Osteocyte (in vitro differentiated cells): ENCODE measurements around the gene ZNF44. TPM values are rescaled to one million over a fixed set of nuclear protein-coding genes. Genes with fewer than 3 reads are reported as not detected.

Experiments
- DNase-seq: peaks from one replicate; pipeline ENCODE4 v3.0.0; 2021; ENCODE audit warnings: mixed read lengths; ENCODE audit not compliant: unreplicated experiment; ENCODE audit errors: extremely low spot score
- H3K27ac Mint-ChIP-seq: one replicate; pipeline ENCODE4 v1.8.0; 2021; ENCODE audit warnings: mild to moderate bottlenecking, mixed read lengths; ENCODE audit not compliant: unreplicated experiment
- H3K27me3 Mint-ChIP-seq: one replicate; pipeline ENCODE4 v1.8.0; 2021; ENCODE audit warnings: mixed read lengths; ENCODE audit not compliant: unreplicated experiment
- H3K36me3 Mint-ChIP-seq: one replicate; pipeline ENCODE4 v1.8.0; 2021; ENCODE audit warnings: mixed read lengths; ENCODE audit not compliant: unreplicated experiment
- H3K4me1 Mint-ChIP-seq: one replicate; pipeline ENCODE4 v1.8.0; 2021; ENCODE audit warnings: mixed read lengths; ENCODE audit not compliant: unreplicated experiment
- H3K4me3 Mint-ChIP-seq: one replicate; pipeline ENCODE4 v1.8.0; 2021; ENCODE audit warnings: mild to moderate bottlenecking, moderate library complexity, mixed read lengths; ENCODE audit not compliant: unreplicated experiment
- H3K9me3 Mint-ChIP-seq: one replicate; pipeline ENCODE4 v1.8.0; 2021; ENCODE audit warnings: mixed read lengths; ENCODE audit not compliant: unreplicated experiment
- total RNA-seq: library from RNA; stranded (reverse); gene quantifications from 2 replicates; pipeline ENCODE4 v1.2.1, GENCODE V29; 2021
- TF ChIP-seq, protein P1 (sequence below): fragments of 200-600 bp; sonication (generic); IDR thresholded peaks from 2 replicates; pipeline ENCODE4 v1.5.0; 2021; ENCODE audit warnings: antibody characterized with exemption, mild to moderate bottlenecking, moderate library complexity

Gene ZNF44
- total RNA-seq, 1 donor from 2014 or later: 7.8 TPM

DNA sequence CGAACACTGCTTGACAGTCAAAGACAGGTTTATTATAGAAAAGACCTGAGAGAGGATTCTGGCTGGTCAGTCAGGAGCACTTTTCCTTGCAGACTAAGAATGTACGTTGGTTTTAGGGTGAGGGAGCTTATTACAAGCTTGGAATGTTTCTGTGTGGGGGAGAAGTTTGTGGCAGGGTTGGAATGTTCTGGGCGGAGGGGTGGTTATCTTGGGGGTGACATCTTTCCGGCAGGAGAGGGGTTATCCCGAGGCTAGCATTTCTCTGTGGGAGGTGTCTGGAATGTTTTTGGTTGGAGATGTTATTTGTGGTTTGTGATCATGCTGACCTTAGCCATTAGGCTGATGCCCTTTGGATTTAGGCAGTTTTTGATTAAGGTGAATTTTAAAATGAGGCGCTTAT, 70.0 kb downstream of the ZNF44 start:
- Mint-ChIP-seq H3K36me3 (peaks cover 55% of the 10 kb centered on the region), H3K4me3 (no peak overlapping the region), H3K4me1 (no peaks in the 10 kb centered on the region), H3K9me3 (peaks cover 25% of the 10 kb centered on the region), H3K27ac (no peak overlapping the region), H3K27me3 (no peaks in the 10 kb centered on the region)
- TF ChIP-seq, protein P1, sequence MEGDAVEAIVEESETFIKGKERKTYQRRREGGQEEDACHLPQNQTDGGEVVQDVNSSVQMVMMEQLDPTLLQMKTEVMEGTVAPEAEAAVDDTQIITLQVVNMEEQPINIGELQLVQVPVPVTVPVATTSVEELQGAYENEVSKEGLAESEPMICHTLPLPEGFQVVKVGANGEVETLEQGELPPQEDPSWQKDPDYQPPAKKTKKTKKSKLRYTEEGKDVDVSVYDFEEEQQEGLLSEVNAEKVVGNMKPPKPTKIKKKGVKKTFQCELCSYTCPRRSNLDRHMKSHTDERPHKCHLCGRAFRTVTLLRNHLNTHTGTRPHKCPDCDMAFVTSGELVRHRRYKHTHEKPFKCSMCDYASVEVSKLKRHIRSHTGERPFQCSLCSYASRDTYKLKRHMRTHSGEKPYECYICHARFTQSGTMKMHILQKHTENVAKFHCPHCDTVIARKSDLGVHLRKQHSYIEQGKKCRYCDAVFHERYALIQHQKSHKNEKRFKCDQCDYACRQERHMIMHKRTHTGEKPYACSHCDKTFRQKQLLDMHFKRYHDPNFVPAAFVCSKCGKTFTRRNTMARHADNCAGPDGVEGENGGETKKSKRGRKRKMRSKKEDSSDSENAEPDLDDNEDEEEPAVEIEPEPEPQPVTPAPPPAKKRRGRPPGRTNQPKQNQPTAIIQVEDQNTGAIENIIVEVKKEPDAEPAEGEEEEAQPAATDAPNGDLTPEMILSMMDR: no peak
- no peak for DNase-seq

DNA sequence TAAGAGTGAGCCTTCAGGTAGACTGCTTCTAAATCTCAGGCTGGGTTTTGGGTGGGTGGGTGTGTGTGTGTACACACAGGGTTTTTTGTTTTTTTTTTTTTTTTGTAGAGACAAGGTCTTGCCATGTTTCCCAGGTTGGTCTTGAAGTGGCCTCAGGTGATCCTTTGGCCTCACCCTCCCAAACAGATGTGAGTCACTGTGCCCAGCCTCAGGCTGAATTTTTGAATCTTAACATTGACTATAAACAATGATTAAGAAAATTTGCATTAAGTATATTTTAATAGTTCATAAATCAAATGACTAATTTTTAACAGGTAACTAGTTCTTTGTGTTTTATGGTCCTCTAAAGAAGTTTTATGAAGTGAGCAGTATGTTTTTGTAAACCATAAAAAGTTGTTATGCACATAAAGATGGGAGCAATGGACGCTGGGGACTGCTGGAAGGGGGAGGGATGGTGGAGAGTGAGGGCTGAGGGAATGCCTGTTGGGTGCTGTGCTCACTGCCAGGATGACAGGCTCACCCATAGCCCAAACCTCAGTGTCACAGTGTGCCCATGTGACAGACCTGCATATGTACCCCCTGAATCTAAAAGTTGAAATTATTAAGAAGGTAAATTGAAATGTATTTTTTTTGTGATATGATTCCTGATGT, 71.6 kb downstream of the ZNF44 start:
- peaks cover 27% of the 10 kb centered on the region for H3K9me3 Mint-ChIP-seq
- TF ChIP-seq, protein P1: no peak

More for the DNA sequence above, 71.6 kb downstream of the ZNF44 start:
- Mint-ChIP-seq H3K27ac (no peak overlapping the region), H3K4me1 (no peaks in the 10 kb centered on the region), H3K27me3 (no peaks in the 10 kb centered on the region), H3K4me3 (no peak overlapping the region), H3K36me3 (peaks cover 54% of the 10 kb centered on the region)
- no peak for DNase-seq

Other genes starting within 250 kb of the ZNF44 start
- gene ZNF878, start 241.9 kb downstream of the ZNF44 start, total RNA-seq: 0.38 TPM in 1 of 2 replicates, not detected in the other
- 10.2 and 12.7 TPM in 2 replicates for gene ZNF844, start 230.2 kb downstream of the ZNF44 start, total RNA-seq
- gene ZNF20, start 154.5 kb downstream of the ZNF44 start, total RNA-seq: 3.9 and 8.5 TPM in 2 replicates
- gene ZNF625, start 138.1 kb downstream of the ZNF44 start, total RNA-seq: 9.1 and 11.6 TPM in 2 replicates
- gene ZNF136, start 131.8 kb downstream of the ZNF44 start, total RNA-seq: 10.4 and 12.9 TPM in 2 replicates
- gene ZNF563, start 38.8 kb upstream of the ZNF44 start, total RNA-seq: 1.4 and 2.3 TPM in 2 replicates
- 2.2 and 2.3 TPM in 2 replicates for gene ZNF442, start 70.8 kb upstream of the ZNF44 start, total RNA-seq
- gene ZNF799, start 106.4 kb upstream of the ZNF44 start, total RNA-seq: 1.7 and 2.1 TPM in 2 replicates
- gene ZNF443, start 146.1 kb upstream of the ZNF44 start, total RNA-seq: 1.7 and 2.2 TPM in 2 replicates
- 3.4 and 3.9 TPM in 2 replicates for gene ZNF709, start 189.9 kb upstream of the ZNF44 start, total RNA-seq